Keratinocyte (primary cell): ENCODE data around the gene CRYBB1. TPM values are rescaled to one million over a fixed set of nuclear protein-coding genes. Genes with fewer than 3 reads are reported as not detected.

Source experiments
- DNase-seq: peaks from one replicate; pipeline ENCODE4 v3.0.0-alpha.2; 2011; ENCODE audit warnings: low read depth, missing footprints, low spot score
- FAIRE-seq: peaks from 2 replicates; lab custom pipeline; 2011; peaks lifted over from hg19 to GRCh38; lab: Jason Lieb, UNC
- H2AFZ ChIP-seq: 2 replicates; pipeline ENCODE4 v1.6.0; 2012; ENCODE audit warnings: low read length, control low read depth, inconsistent platforms; ENCODE audit not compliant: control insufficient read depth
- H3K27ac ChIP-seq: 2 replicates; pipeline ENCODE4 v1.5.1; 2011; ENCODE audit warnings: low read length; ENCODE audit not compliant: control insufficient read depth, insufficient read depth
- H3K27me3 ChIP-seq: 3 replicates; pipeline ENCODE4 v1.6.0; 2011; ENCODE audit warnings: low read length; ENCODE audit not compliant: control insufficient read depth, insufficient read depth; ENCODE audit errors: extremely low read depth
- H3K36me3 ChIP-seq, 2 experiments: 2 replicates in 1 of 2; 3 replicates in 1 of 2; pipeline ENCODE4 v1.5.1; 2011; ENCODE audit warnings: low read length in 2 of 2, mild to moderate bottlenecking in 1 of 2; ENCODE audit not compliant: control insufficient read depth in 2 of 2, insufficient read depth in 2 of 2; ENCODE audit errors: extremely low read depth in 1 of 2
- H3K4me1 ChIP-seq: 3 replicates; pipeline ENCODE4 v1.5.1; 2011; ENCODE audit warnings: low read length; ENCODE audit not compliant: control insufficient read depth, insufficient read depth; ENCODE audit errors: extremely low read depth
- H3K4me2 ChIP-seq: 3 replicates; pipeline ENCODE4 v1.6.0; 2011; ENCODE audit warnings: low read depth, low read length; ENCODE audit not compliant: control insufficient read depth, insufficient read depth; ENCODE audit errors: extremely low read depth
- H3K4me3 ChIP-seq, 3 experiments: fragments of 200-600 bp in 1 of 3; sonication (generic) in 1 of 3; 2 replicates in 2 of 3; 3 replicates in 1 of 3; pipeline ENCODE4 v1.5.1; 2011 to 2016; ENCODE audit warnings: low read length in 3 of 3, mild to moderate bottlenecking in 3 of 3, control low read depth in 2 of 3, inconsistent platforms in 1 of 3, low read depth in 1 of 3, mixed read lengths in 1 of 3, mixed run types in 1 of 3, moderate library complexity in 1 of 3; ENCODE audit not compliant: control insufficient read depth in 2 of 3, insufficient read depth in 2 of 3; ENCODE audit errors: extremely low read depth in 1 of 3
- H3K79me2 ChIP-seq: 2 replicates; pipeline ENCODE4 v1.6.0; 2012; ENCODE audit warnings: low read length; ENCODE audit not compliant: control insufficient read depth, insufficient read depth
- H3K9ac ChIP-seq: 3 replicates; pipeline ENCODE4 v1.6.0; 2011; ENCODE audit warnings: low read length; ENCODE audit not compliant: control insufficient read depth, insufficient read depth; ENCODE audit errors: extremely low read depth
- H3K9me1 ChIP-seq: 3 replicates; pipeline ENCODE4 v1.6.0; 2011; ENCODE audit warnings: low read length; ENCODE audit not compliant: control insufficient read depth, insufficient read depth; ENCODE audit errors: extremely low read depth
- H3K9me3 ChIP-seq: 2 replicates; pipeline ENCODE4 v1.5.1; 2012; ENCODE audit warnings: low read depth, low read length; ENCODE audit not compliant: control insufficient read depth
- H4K20me1 ChIP-seq: 3 replicates; pipeline ENCODE4 v1.6.0; 2011; ENCODE audit warnings: low read length; ENCODE audit not compliant: control insufficient read depth, insufficient read depth; ENCODE audit errors: extremely low read depth
- CTCF ChIP-seq, 3 experiments: IDR thresholded peaks in 1 of 3; conservative IDR thresholded peaks in 1 of 3; optimal IDR thresholded peaks in 1 of 3; 2 replicates in 2 of 3; 3 replicates in 1 of 3; pipeline versions ENCODE3 to v1.5.1; 2011; ENCODE audit warnings: low read length in 3 of 3, mild to moderate bottlenecking in 3 of 3, moderate library complexity in 2 of 3, control low read depth in 1 of 3, inconsistent platforms in 1 of 3; ENCODE audit not compliant: insufficient read depth in 2 of 3; ENCODE audit errors: extremely low read depth in 1 of 3
- EZH2 ChIP-seq: IDR thresholded peaks from one replicate; pipeline ENCODE4 v1.6.1; 2012; ENCODE audit warnings: inconsistent platforms, mild to moderate bottlenecking, low read length, moderate library complexity
- dilution Hi-C: fragments of 300-500 bp; cut with MboI; formaldehyde crosslinking; loops from one replicate; pipeline ENCODE4 v1.7.0; 2020; ENCODE audit warnings: low sequenced_read_pairs; ENCODE audit not compliant: extremely low pct_ligation_motif_present
- polyA plus RNA-seq, 5 experiments: library from polyadenylated mRNA; depleted of rRNA in 3 of 5; stranded (reverse) in 3 of 5; stranded (forward) in 1 of 5; unstranded in 1 of 5; fragments of >200 nt; gene quantifications; 1 replicate in 1 of 5; 2 replicates in 3 of 5; 3 replicates in 1 of 5; pipeline versions ENCODE4 v1.2.1 to v1.2.3, GENCODE V29; 2011 to 2012; ENCODE audit warnings: missing spikeins in 2 of 5, low read depth in 1 of 5, low replicate concordance in 1 of 5

Gene CRYBB1
- polyA plus RNA-seq, 1 donor (not counting 4 experiments of a cell fraction or from before 2014, with no cell fraction given) = not detected

- Histone ChIP-seq H3K79me2 (no peaks in the 10 kb centered on the region), H3K4me1 (no peaks in the 10 kb centered on the region), H3K4me3 (no peak overlapping the region), H3K27ac (no peak overlapping the region), H3K9ac (no peak overlapping the region), H4K20me1 (no peaks in the 10 kb centered on the region), H3K4me2 (no peak overlapping the region), H3K27me3 (peaks cover 9% of the 10 kb centered on the region), H3K9me1 (no peaks in the 10 kb centered on the region), H2AFZ (no peak overlapping the region), H3K9me3 (no peaks in the 10 kb centered on the region), H3K36me3 (no peaks in the 10 kb centered on the region)
- DNase-seq (no peak), FAIRE-seq (no peak)
- TF ChIP-seq EZH2 (no peak), CTCF (optimal IDR thresholded peaks at IDR 0.05 in 1 of 3, IDR thresholded peaks at IDR 0.05 in 1 of 3, conservative IDR thresholded peaks at IDR 0.05 in 1 of 3; ENCODE audit: extremely low read depth in 1 of 3, insufficient read depth in 2 of 3, low read length in 3 of 3) (no peak)
- dilution Hi-C loops = no loop called here
Measured at GRCh38 chr22:26618455-26618854, 628 bp upstream of the CRYBB1 start.

- H3K9me1 ChIP-seq = no peaks in the 10 kb centered on the region
- H3K27ac ChIP-seq = no peak overlapping the region
- H3K9me3 ChIP-seq = no peaks in the 10 kb centered on the region
- no peak overlapping the region for H3K4me2 ChIP-seq
- no peak overlapping the region for H2AFZ ChIP-seq
- no peak overlapping the region for H3K9ac ChIP-seq
- DNase-seq (no peak), FAIRE-seq (no peak)
- no peaks in the 10 kb centered on the region for H3K36me3 ChIP-seq
- H3K4me3 ChIP-seq = no peak overlapping the region
- dilution Hi-C loops = no loop called here
- H3K27me3 ChIP-seq = peaks cover 13% of the 10 kb centered on the region
- H4K20me1 ChIP-seq = no peaks in the 10 kb centered on the region
- no peak for TF ChIP-seq EZH2
- no peaks in the 10 kb centered on the region for H3K4me1 ChIP-seq
- no peaks in the 10 kb centered on the region for H3K79me2 ChIP-seq
Measured at GRCh38 chr22:26616650-26617049, 1.2 kb downstream of the CRYBB1 start.

GRCh38 chr22:26615830-26616435 lies 1.9 kb downstream of the CRYBB1 start:
- H3K27ac ChIP-seq = no peak overlapping the region
- H3K9ac ChIP-seq = no peak overlapping the region
- no peaks in the 10 kb centered on the region for H3K4me1 ChIP-seq
- H3K79me2 ChIP-seq = no peaks in the 10 kb centered on the region
- no peaks in the 10 kb centered on the region for H3K9me1 ChIP-seq
- H3K27me3 ChIP-seq = peaks cover 13% of the 10 kb centered on the region
- H3K9me3 ChIP-seq = no peaks in the 10 kb centered on the region
- TF ChIP-seq CTCF (optimal IDR thresholded peaks at IDR 0.05 in 1 of 3, IDR thresholded peaks at IDR 0.05 in 1 of 3, conservative IDR thresholded peaks at IDR 0.05 in 1 of 3; ENCODE audit: extremely low read depth in 1 of 3, insufficient read depth in 2 of 3, low read length in 3 of 3) (no peak), EZH2 (no peak)
- H2AFZ ChIP-seq = no peak overlapping the region
- H4K20me1 ChIP-seq = no peaks in the 10 kb centered on the region
- DNase-seq (no peak), FAIRE-seq (no peak)
- dilution Hi-C loops = no loop called here
- H3K4me3 ChIP-seq = no peak overlapping the region
- no peak overlapping the region for H3K4me2 ChIP-seq
- no peaks in the 10 kb centered on the region for H3K36me3 ChIP-seq
